OCI-LY3 (cell line): Measurements from ENCODE around the gene ELOVL7.

Source experiments
- EZH2phosphoT487 ChIP-seq: fragments of 200-600 bp; shearing (Covaris generic); IDR thresholded peaks from 2 replicates; pipeline ENCODE4 v1.6.1; 2018; ENCODE audit warnings: antibody characterized with exemption, mixed run types, low read depth
- TF ChIP-seq, protein P1 (sequence below): fragments of 200-600, 300-600 bp; sonication (generic); IDR thresholded peaks from 2 replicates; pipeline ENCODE4 v1.5.1; 2014; ENCODE audit warnings: antibody characterized with exemption, low read length, low read depth

- TF ChIP-seq, protein P1, sequence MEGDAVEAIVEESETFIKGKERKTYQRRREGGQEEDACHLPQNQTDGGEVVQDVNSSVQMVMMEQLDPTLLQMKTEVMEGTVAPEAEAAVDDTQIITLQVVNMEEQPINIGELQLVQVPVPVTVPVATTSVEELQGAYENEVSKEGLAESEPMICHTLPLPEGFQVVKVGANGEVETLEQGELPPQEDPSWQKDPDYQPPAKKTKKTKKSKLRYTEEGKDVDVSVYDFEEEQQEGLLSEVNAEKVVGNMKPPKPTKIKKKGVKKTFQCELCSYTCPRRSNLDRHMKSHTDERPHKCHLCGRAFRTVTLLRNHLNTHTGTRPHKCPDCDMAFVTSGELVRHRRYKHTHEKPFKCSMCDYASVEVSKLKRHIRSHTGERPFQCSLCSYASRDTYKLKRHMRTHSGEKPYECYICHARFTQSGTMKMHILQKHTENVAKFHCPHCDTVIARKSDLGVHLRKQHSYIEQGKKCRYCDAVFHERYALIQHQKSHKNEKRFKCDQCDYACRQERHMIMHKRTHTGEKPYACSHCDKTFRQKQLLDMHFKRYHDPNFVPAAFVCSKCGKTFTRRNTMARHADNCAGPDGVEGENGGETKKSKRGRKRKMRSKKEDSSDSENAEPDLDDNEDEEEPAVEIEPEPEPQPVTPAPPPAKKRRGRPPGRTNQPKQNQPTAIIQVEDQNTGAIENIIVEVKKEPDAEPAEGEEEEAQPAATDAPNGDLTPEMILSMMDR = no peak
- TF ChIP-seq EZH2phosphoT487 = no peak
These were observed 17.4 kb downstream of the ELOVL7 start for GRCh38 chr5:60826653-60827052.
